Measurements from ENCODE around the gene NR4A3. TPM values are rescaled to one million over a fixed set of nuclear protein-coding genes. Genes with fewer than 3 reads are reported as not detected.
"Not testable (repeated sequence)": the region's sequence is repeated elsewhere in the genome, so short reads cannot be mapped to it uniquely, and the experiment has no call there.

Gene NR4A3
- total RNA-seq, 4 donors from 2014 or later = 0.64 to 5.9 (median 2.9) TPM

GRCh38 chr9:99852617-99853016 lies 30.9 kb downstream of the NR4A3 start:
- no peak for DNase-seq (ENCODE audit: low spot score in 2 of 2)
- WGBS = 84% methylated on average over 4 of the region's 4 CpGs
- no peak overlapping the region for H3K4me3 ChIP-seq
- no peaks in the 10 kb centered on the region for H3K36me3 ChIP-seq
- no peak overlapping the region for H3K27ac ChIP-seq
- no peak for TF ChIP-seq CTCF (IDR thresholded peaks at IDR 0.05)
- TF ChIP-seq EP300 (IDR thresholded peaks at IDR 0.05) = no peak
- TF ChIP-seq POLR2AphosphoS5 (IDR thresholded peaks at IDR 0.05) = no peak
- TF ChIP-seq POLR2A (IDR thresholded peaks at IDR 0.05) = no peak
- H3K27me3 ChIP-seq = no peaks in the 10 kb centered on the region
- no peaks in the 10 kb centered on the region for H3K4me1 ChIP-seq
- no peaks in the 10 kb centered on the region for H3K9me3 ChIP-seq

- Histone ChIP-seq H3K4me3 (no peak overlapping the region), H3K4me1 (no peaks in the 10 kb centered on the region), H3K27me3 (no peaks in the 10 kb centered on the region), H3K9me3 (no peaks in the 10 kb centered on the region), H3K36me3 (no peaks in the 10 kb centered on the region), H3K27ac (no peak overlapping the region)
- DNase-seq (ENCODE audit: low spot score in 2 of 2) = no peak
- TF ChIP-seq EP300 (IDR thresholded peaks at IDR 0.05) = no peak
- WGBS = 88% methylated on average over 8 of the region's 8 CpGs
Measured at GRCh38 chr9:99855467-99856176, 33.9 kb downstream of the NR4A3 start.

- not testable (repeated sequence) for H3K27me3 ChIP-seq; H3K9me3 ChIP-seq; H3K4me3 ChIP-seq; H3K36me3 ChIP-seq; DNase-seq (ENCODE audit: low spot score in 2 of 2); H3K27ac ChIP-seq; H3K4me1 ChIP-seq
- 97% methylated on average over 3 of the region's 3 CpGs for WGBS
Measured at GRCh38 chr9:99857576-99857975, 35.9 kb downstream of the NR4A3 start.

GRCh38 chr9:99858087-99858486 lies 36.4 kb downstream of the NR4A3 start:
- WGBS = 96% methylated on average over 3 of the region's 3 CpGs
- no peak for DNase-seq (ENCODE audit: low spot score in 2 of 2)
- TF ChIP-seq EP300 (IDR thresholded peaks at IDR 0.05) (no peak), POLR2AphosphoS5 (IDR thresholded peaks at IDR 0.05) (no peak), CTCF (IDR thresholded peaks at IDR 0.05) (no peak), POLR2A (IDR thresholded peaks at IDR 0.05) (no peak)

GRCh38 chr9:99859243-99859980 lies 37.7 kb downstream of the NR4A3 start:
- Histone ChIP-seq H3K4me1 (no peaks in the 10 kb centered on the region), H3K9me3 (no peaks in the 10 kb centered on the region), H3K4me3 (no peak overlapping the region), H3K27me3 (no peaks in the 10 kb centered on the region), H3K27ac (no peak overlapping the region), H3K36me3 (no peaks in the 10 kb centered on the region)
- no peak for DNase-seq (ENCODE audit: low spot score in 2 of 2)
- no peak for TF ChIP-seq POLR2AphosphoS5 (IDR thresholded peaks at IDR 0.05)
- WGBS = 79% methylated on average over 5 of the region's 5 CpGs

More at GRCh38 chr9:99858087-99858486, 36.4 kb downstream of the NR4A3 start:
- Histone ChIP-seq H3K36me3 (no peaks in the 10 kb centered on the region), H3K4me3 (no peak overlapping the region), H3K27me3 (no peaks in the 10 kb centered on the region), H3K9me3 (no peaks in the 10 kb centered on the region), H3K4me1 (no peaks in the 10 kb centered on the region), H3K27ac (no peak overlapping the region)

- no peaks in the 10 kb centered on the region for H3K36me3 ChIP-seq
Measured at GRCh38 chr9:99860266-99860665, 38.6 kb downstream of the NR4A3 start.

More at GRCh38 chr9:99860266-99860665, 38.6 kb downstream of the NR4A3 start:
- no peaks in the 10 kb centered on the region for H3K4me1 ChIP-seq
- H3K27ac ChIP-seq = no peak overlapping the region
- no peak for DNase-seq (ENCODE audit: low spot score in 2 of 2)
- H3K9me3 ChIP-seq = no peaks in the 10 kb centered on the region
- 22% methylated on average over 1 of the region's 1 CpG for WGBS
- H3K27me3 ChIP-seq = no peaks in the 10 kb centered on the region
- TF ChIP-seq EP300 (IDR thresholded peaks at IDR 0.05) = no peak
- no peak for TF ChIP-seq POLR2A (IDR thresholded peaks at IDR 0.05)
- TF ChIP-seq CTCF (IDR thresholded peaks at IDR 0.05) = no peak
- no peak for TF ChIP-seq POLR2AphosphoS5 (IDR thresholded peaks at IDR 0.05)
- no peak overlapping the region for H3K4me3 ChIP-seq
